Loucy (cell line): Measurements from ENCODE around the gene KLHDC9.

Experiments
- EZH2phosphoT487 ChIP-seq: fragments of 200-600 bp; IDR thresholded peaks from 2 replicates; pipeline ENCODE4 v1.6.1; 2018; ENCODE audit warnings: antibody characterized with exemption, mild to moderate bottlenecking, moderate library complexity, borderline replicate concordance
- TF ChIP-seq, protein P1 (sequence below): fragments of 200-600 bp; sonication (generic); conservative IDR thresholded peaks from 2 replicates; pipeline ENCODE4 v1.5.1; 2014; ENCODE audit warnings: mild to moderate bottlenecking, antibody characterized with exemption, low read length

DNA sequence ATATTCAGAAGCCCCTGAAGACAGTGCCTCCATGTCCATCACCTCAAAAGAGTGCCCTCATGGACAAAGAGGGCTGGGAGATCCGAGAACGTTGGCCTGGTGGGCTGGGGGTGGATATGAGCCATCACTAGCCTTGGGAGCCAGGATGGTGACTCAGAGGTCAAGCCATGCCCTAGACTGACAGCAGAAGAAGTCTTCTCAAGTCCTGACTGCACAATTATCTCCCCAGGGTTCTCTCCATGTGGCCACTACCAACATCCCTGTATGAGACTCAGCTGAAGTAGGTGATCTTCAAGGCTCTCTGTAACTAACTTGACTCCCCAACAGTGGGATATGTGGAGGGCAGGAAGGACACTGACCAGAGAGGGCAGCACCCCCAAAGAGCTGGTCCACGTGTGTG, 45.3 kb upstream of the KLHDC9 start:
- TF ChIP-seq, protein P1, sequence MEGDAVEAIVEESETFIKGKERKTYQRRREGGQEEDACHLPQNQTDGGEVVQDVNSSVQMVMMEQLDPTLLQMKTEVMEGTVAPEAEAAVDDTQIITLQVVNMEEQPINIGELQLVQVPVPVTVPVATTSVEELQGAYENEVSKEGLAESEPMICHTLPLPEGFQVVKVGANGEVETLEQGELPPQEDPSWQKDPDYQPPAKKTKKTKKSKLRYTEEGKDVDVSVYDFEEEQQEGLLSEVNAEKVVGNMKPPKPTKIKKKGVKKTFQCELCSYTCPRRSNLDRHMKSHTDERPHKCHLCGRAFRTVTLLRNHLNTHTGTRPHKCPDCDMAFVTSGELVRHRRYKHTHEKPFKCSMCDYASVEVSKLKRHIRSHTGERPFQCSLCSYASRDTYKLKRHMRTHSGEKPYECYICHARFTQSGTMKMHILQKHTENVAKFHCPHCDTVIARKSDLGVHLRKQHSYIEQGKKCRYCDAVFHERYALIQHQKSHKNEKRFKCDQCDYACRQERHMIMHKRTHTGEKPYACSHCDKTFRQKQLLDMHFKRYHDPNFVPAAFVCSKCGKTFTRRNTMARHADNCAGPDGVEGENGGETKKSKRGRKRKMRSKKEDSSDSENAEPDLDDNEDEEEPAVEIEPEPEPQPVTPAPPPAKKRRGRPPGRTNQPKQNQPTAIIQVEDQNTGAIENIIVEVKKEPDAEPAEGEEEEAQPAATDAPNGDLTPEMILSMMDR: no peak
- no peak for TF ChIP-seq EZH2phosphoT487
